OCI-LY3 (cell line): ENCODE results near the gene GUCY1A1.

Source experiments
- CTCF ChIP-seq: fragments of 200-600, 300-600 bp; sonication (generic); IDR thresholded peaks from 2 replicates; pipeline ENCODE4 v1.5.1; 2014; ENCODE audit warnings: antibody characterized with exemption, low read length, low read depth
- EZH2phosphoT487 ChIP-seq: fragments of 200-600 bp; shearing (Covaris generic); IDR thresholded peaks from 2 replicates; pipeline ENCODE4 v1.6.1; 2018; ENCODE audit warnings: antibody characterized with exemption, mixed run types, low read depth

- TF ChIP-seq CTCF: no peak
- no peak for TF ChIP-seq EZH2phosphoT487
Observed at GRCh38 chr4:155772459-155773195, 106.0 kb downstream of the GUCY1A1 start.
